SK-N-SH (cell line): Measurements from ENCODE around the gene ADGRL3. TPM values are rescaled to one million over a fixed set of nuclear protein-coding genes. Genes with fewer than 3 reads are reported as not detected.

Experiments
- CTCF ChIA-PET: fragments of 300-600, 350-600 bp; formaldehyde crosslinking; extraction: SDS; loops from one replicate; lab custom pipeline; 2021; lab: Yijun Ruan, JAX
- POLR2A ChIA-PET: fragments of 350-600 bp; sonication (Branson Sonifier 250); formaldehyde crosslinking; extraction: SDS; loops from one replicate; lab custom pipeline; 2020; ENCODE audit warnings: antibody characterized with exemption, inconsistent platforms; lab: Yijun Ruan, JAX
- DNase-seq: peaks from one replicate; pipeline ENCODE4 v3.0.0; 2012
- H2AFZ ChIP-seq: fragments of 200-600 bp; sonication (generic); 2 replicates; pipeline ENCODE4 v1.8.1; 2016; ENCODE audit warnings: antibody characterized with exemption, mild to moderate bottlenecking, low read depth
- H3F3A ChIP-seq: fragments of 200-600 bp; sonication (generic); replicated peaks from 2 replicates; pipeline ENCODE3; 2016; ENCODE audit warnings: antibody characterized with exemption, mild to moderate bottlenecking; ENCODE audit not compliant: insufficient read depth
- H3K27ac ChIP-seq, 2 experiments: fragments of 200-500 bp in 1 of 2; fragments of 200-600 bp in 1 of 2; sonication (Bioruptor generic) in 1 of 2; sonication (generic), shearing (Covaris generic) in 1 of 2; 2 replicates each; pipeline versions ENCODE4 v1.5.1 to v1.6.1; 2014 to 2016; ENCODE audit warnings: low read depth in 2 of 2, inconsistent platforms in 1 of 2, low read length in 1 of 2, mild to moderate bottlenecking in 1 of 2, mixed read lengths in 1 of 2
- H3K27me3 ChIP-seq: fragments of 200-600 bp; sonication (generic), shearing (Covaris generic); 2 replicates; pipeline ENCODE4 v1.6.1; 2016; ENCODE audit warnings: mixed run types; ENCODE audit not compliant: insufficient read depth
- H3K36me3 ChIP-seq, 2 experiments: fragments of 200-500 bp in 1 of 2; fragments of 200-600 bp in 1 of 2; sonication (Bioruptor generic) in 1 of 2; sonication (generic) in 1 of 2; replicated peaks in 1 of 2; 2 replicates each; pipeline versions ENCODE3 to v1.5.1; 2014 to 2016; ENCODE audit warnings: low read length in 1 of 2, mild to moderate bottlenecking in 1 of 2; ENCODE audit not compliant: insufficient read depth in 2 of 2, control insufficient read depth in 1 of 2
- H3K4me1 ChIP-seq, 2 experiments: fragments of 200-500 bp in 1 of 2; fragments of 200-600 bp in 1 of 2; sonication (Bioruptor generic) in 1 of 2; sonication (generic), shearing (Covaris generic) in 1 of 2; 2 replicates each; pipeline versions ENCODE4 v1.5.1 to v1.6.1; 2014 to 2016; ENCODE audit warnings: low read depth in 1 of 2, low read length in 1 of 2, mixed run types in 1 of 2; ENCODE audit not compliant: insufficient read depth in 2 of 2, control insufficient read depth in 1 of 2
- H3K4me2 ChIP-seq: fragments of 200-600 bp; sonication (generic), shearing (Covaris generic); 2 replicates; pipeline ENCODE4 v1.6.1; 2017; ENCODE audit warnings: mixed run types
- H3K4me3 ChIP-seq, 2 experiments: fragments of 200-500 bp in 1 of 2; fragments of 200-600 bp in 1 of 2; sonication (Bioruptor generic) in 1 of 2; sonication (generic), shearing (Covaris generic) in 1 of 2; 2 replicates each; pipeline versions ENCODE4 v1.5.1 to v1.8.1; 2014 to 2016; ENCODE audit warnings: low read depth in 2 of 2, inconsistent platforms in 1 of 2, low read length in 1 of 2, mild to moderate bottlenecking in 1 of 2, mixed read lengths in 1 of 2, moderate library complexity in 1 of 2
- H3K79me2 ChIP-seq: fragments of 200-600 bp; sonication (generic); 2 replicates; pipeline ENCODE4 v1.8.1; 2017; ENCODE audit warnings: mild to moderate bottlenecking; ENCODE audit not compliant: insufficient read depth
- H3K9ac ChIP-seq: fragments of 200-600 bp; sonication (generic); 2 replicates; pipeline ENCODE4 v1.6.1; 2017; ENCODE audit warnings: mixed run types
- H3K9me2 ChIP-seq: fragments of 200-600 bp; sonication (generic); 2 replicates; pipeline ENCODE4 v1.6.1; 2017; ENCODE audit warnings: mixed run types
- H3K9me3 ChIP-seq: fragments of 200-600 bp; sonication (generic); 2 replicates; pipeline ENCODE4 v1.6.1; 2017; ENCODE audit warnings: mixed run types, mild to moderate bottlenecking, moderate library complexity
- H4K20me1 ChIP-seq: fragments of 200-600 bp; sonication (generic); 2 replicates; pipeline ENCODE4 v1.6.1; 2017; ENCODE audit warnings: mild to moderate bottlenecking, mixed run types; ENCODE audit not compliant: insufficient read depth
- EP300 ChIP-seq, 2 experiments: IDR thresholded peaks; 2 replicates each; pipeline versions ENCODE4 v1.4.0 to v1.6.1; 2012; ENCODE audit warnings: borderline replicate concordance in 1 of 2, low read depth in 1 of 2, low read length in 1 of 2
- EZH2phosphoT487 ChIP-seq: fragments of 200-600 bp; sonication (generic); IDR thresholded peaks from 2 replicates; pipeline ENCODE4 v1.6.1; 2017; ENCODE audit warnings: low read depth, mixed run types, mild to moderate bottlenecking, antibody characterized with exemption, moderate library complexity, borderline replicate concordance
- FOSL2 ChIP-seq: IDR thresholded peaks from 2 replicates; pipeline ENCODE4 v1.4.0; 2012; ENCODE audit warnings: low read depth, mild to moderate bottlenecking, moderate library complexity, borderline replicate concordance
- FOXJ3 ChIP-seq: sonication (generic); formaldehyde crosslinking; IDR thresholded peaks from 2 replicates; pipeline ENCODE4 v1.5.1; 2020; ENCODE audit warnings: mild to moderate bottlenecking, missing genetic modification reagents
- GABPA ChIP-seq: IDR thresholded peaks from 2 replicates; pipeline ENCODE4 v1.4.0; 2012; ENCODE audit warnings: low read depth, mild to moderate bottlenecking
- GATA2 ChIP-seq: sonication (generic); formaldehyde crosslinking; IDR thresholded peaks from 2 replicates; pipeline ENCODE4 v1.5.0; 2020; ENCODE audit warnings: mild to moderate bottlenecking, missing genetic modification reagents
- IRF3 ChIP-seq: fragments of 150-350 bp; IDR thresholded peaks from 2 replicates; pipeline ENCODE4 v1.6.1; 2016; ENCODE audit warnings: mild to moderate bottlenecking, low read depth, low read length
- JUND ChIP-seq: IDR thresholded peaks from 2 replicates; pipeline ENCODE4 v1.4.0; 2012
- MXI1 ChIP-seq: IDR thresholded peaks from 2 replicates; pipeline ENCODE4 v1.6.1; 2012; ENCODE audit warnings: mild to moderate bottlenecking, low read depth, low read length, improper control_type of control experiment
- NFIC ChIP-seq: IDR thresholded peaks from 2 replicates; pipeline ENCODE4 v1.4.0; 2012; ENCODE audit warnings: borderline replicate concordance
- POLR2AphosphoS5 ChIP-seq: IDR thresholded peaks from 2 replicates; pipeline ENCODE4 v1.6.1; 2012; ENCODE audit warnings: low read depth, low read length
- SMC3 ChIP-seq: IDR thresholded peaks from 2 replicates; pipeline ENCODE4 v1.6.1; 2012; ENCODE audit warnings: low read depth, low read length, improper control_type of control experiment
- TEAD4 ChIP-seq: IDR thresholded peaks from 2 replicates; pipeline ENCODE4 v1.4.0; 2012; ENCODE audit warnings: mild to moderate bottlenecking, borderline replicate concordance; ENCODE audit not compliant: insufficient read depth
- YY1 ChIP-seq: IDR thresholded peaks from 2 replicates; pipeline ENCODE4 v1.4.0; 2012; ENCODE audit warnings: low read depth, mild to moderate bottlenecking
- ZBTB33 ChIP-seq: IDR thresholded peaks from 2 replicates; pipeline ENCODE4 v1.4.0; 2012; ENCODE audit warnings: low read depth, borderline replicate concordance
- WGBS: methylation state at CpG from one replicate; pipeline ENCODE4 v1.1.6; 2017; ENCODE audit warnings: low lambda C conversion rate; 5-methylcytosine and 5-hydroxymethylcytosine counted together
- polyA plus RNA-seq, 3 experiments: library from polyadenylated mRNA; depleted of rRNA; stranded (reverse); fragments of >200 nt; gene quantifications; 2 replicates each; pipeline ENCODE4 v1.2.3, GENCODE V29; 2012
- TF ChIP-seq, protein P1 (sequence below): IDR thresholded peaks from 2 replicates; pipeline ENCODE4 v1.4.0; 2012; ENCODE audit warnings: low read depth

ADGRL3 gene
- polyA plus RNA-seq, 1 of the 3 experiments (the other 2 are of a cell fraction): 0.03 TPM

GRCh38 chr4:61177367-61177766, 22.8 kb upstream of the ADGRL3 start:
- H3F3A ChIP-seq: no peaks in the 10 kb centered on the region
- no peaks in the 10 kb centered on the region for H3K27me3 ChIP-seq
- TF ChIP-seq SMC3: no peak
- no peak for TF ChIP-seq YY1
- TF ChIP-seq EZH2phosphoT487: no peak
- TF ChIP-seq GABPA: no peak
- no peak for TF ChIP-seq IRF3
- no peak for TF ChIP-seq EP300 (IDR thresholded peaks at IDR 0.05; ENCODE audit: borderline replicate concordance in 1 of 2, low read depth in 1 of 2, low read length in 1 of 2)
- no peak for TF ChIP-seq GATA2 (CRISPR knock-in tag)
- no peak for TF ChIP-seq FOSL2
- no peak for TF ChIP-seq TEAD4
- TF ChIP-seq, protein P1, sequence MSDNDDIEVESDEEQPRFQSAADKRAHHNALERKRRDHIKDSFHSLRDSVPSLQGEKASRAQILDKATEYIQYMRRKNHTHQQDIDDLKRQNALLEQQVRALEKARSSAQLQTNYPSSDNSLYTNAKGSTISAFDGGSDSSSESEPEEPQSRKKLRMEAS: no peak
- TF ChIP-seq NFIC: no peak
- TF ChIP-seq MXI1: no peak
- H3K4me2 ChIP-seq: no peak overlapping the region
- ChIA-PET POLR2A (no interaction called here), CTCF (no interaction called here)
- H3K4me1 ChIP-seq: no peaks in the 10 kb centered on the region
- no peak overlapping the region for H3K9ac ChIP-seq
- H3K9me3 ChIP-seq: no peaks in the 10 kb centered on the region
- no peaks in the 10 kb centered on the region for H3K36me3 ChIP-seq
- H3K9me2 ChIP-seq: no peaks in the 10 kb centered on the region
- no peaks in the 10 kb centered on the region for H3K79me2 ChIP-seq
- no peak overlapping the region for H3K4me3 ChIP-seq
- no peak overlapping the region for H3K27ac ChIP-seq
- WGBS: 15% methylated on average over 2 of the region's 2 CpGs
- DNase-seq: no peak
- no peak overlapping the region for H2AFZ ChIP-seq
- H4K20me1 ChIP-seq: no peaks in the 10 kb centered on the region

GRCh38 chr4:61180405-61180804, 19.7 kb upstream of the ADGRL3 start:
- Histone ChIP-seq H2AFZ (no peak overlapping the region), H3K79me2 (no peaks in the 10 kb centered on the region), H3K27ac (no peak overlapping the region), H3K4me1 (no peaks in the 10 kb centered on the region), H3K9ac (no peak overlapping the region)
- DNase-seq: no peak
- TF ChIP-seq JUND (no peak), POLR2AphosphoS5 (no peak), NFIC (no peak), GATA2 (CRISPR knock-in tag) (no peak), YY1 (no peak), FOXJ3 (no peak), ZBTB33 (no peak), EZH2phosphoT487 (no peak)
- TF ChIP-seq, protein P1: no peak
- TF ChIP-seq, all 33 proteins: peak for 0
- WGBS: 20% methylated on average over 5 of the region's 5 CpGs
- Histone ChIP-seq H4K20me1 (no peaks in the 10 kb centered on the region), H3K9me2 (no peaks in the 10 kb centered on the region), H3K9me3 (no peaks in the 10 kb centered on the region), H3K27me3 (no peaks in the 10 kb centered on the region), H3K4me3 (no peak overlapping the region), H3F3A (no peaks in the 10 kb centered on the region), H3K4me2 (no peak overlapping the region), H3K36me3 (no peaks in the 10 kb centered on the region)
- POLR2A ChIA-PET: no interaction called here
- CTCF ChIA-PET: interaction anchor here (0.7 to 0.8 kb wide), 2 partner anchors 10 to 32 kb away, joined by 3 to 4 read pairs; no protein-coding TSS in a partner anchor
